NCI-H2196 treated with DMSO at 0.1 percent for 48 hours (cell line): Measurements from ENCODE around the gene NUP58.
"Not testable (repeated sequence)": the region's sequence is repeated elsewhere in the genome, so short reads cannot be mapped to it uniquely, and the experiment has no call there.

Source experiments
- DNase-seq: peaks from one replicate; lab custom pipeline; 2025; ENCODE audit not compliant: unreplicated experiment; lab: John Stamatoyannopoulos, UW

Gene NUP58

GRCh38 chr13:25300861-25301346 is 521 bp upstream of the NUP58 start:
- no peak for DNase-seq

DNA sequence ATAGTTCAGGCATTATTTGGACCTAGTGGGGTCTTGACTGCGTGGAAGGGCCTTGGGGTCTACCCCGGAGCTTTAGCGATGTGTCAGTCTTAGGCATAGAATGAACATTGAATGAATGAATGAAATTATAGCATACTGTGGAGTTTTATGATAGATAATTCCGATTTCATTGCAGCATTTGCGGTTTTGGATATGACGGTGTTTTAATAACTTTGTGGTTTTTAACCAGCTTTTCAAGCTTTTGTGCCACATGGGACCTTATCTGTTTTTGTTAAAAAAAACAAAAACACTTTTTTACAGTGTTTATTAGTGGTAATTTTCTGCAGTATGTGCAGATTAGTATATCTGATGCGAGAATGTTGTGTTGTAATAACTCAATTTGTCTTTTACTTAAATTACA is 696 bp downstream of the NUP58 start:
- DNase-seq, result no peak

- DNase-seq, result no peak
Observed at GRCh38 chr13:25306671-25307464, 5.4 kb downstream of the NUP58 start.

GRCh38 chr13:25310891-25311290 is 9.5 kb downstream of the NUP58 start:
- DNase-seq, result no peak

GRCh38 chr13:25318946-25319345 is 17.5 kb downstream of the NUP58 start:
- DNase-seq, result not testable (repeated sequence)

- no peak for DNase-seq
Observed at GRCh38 chr13:25319771-25320170, 18.3 kb downstream of the NUP58 start.

DNA sequence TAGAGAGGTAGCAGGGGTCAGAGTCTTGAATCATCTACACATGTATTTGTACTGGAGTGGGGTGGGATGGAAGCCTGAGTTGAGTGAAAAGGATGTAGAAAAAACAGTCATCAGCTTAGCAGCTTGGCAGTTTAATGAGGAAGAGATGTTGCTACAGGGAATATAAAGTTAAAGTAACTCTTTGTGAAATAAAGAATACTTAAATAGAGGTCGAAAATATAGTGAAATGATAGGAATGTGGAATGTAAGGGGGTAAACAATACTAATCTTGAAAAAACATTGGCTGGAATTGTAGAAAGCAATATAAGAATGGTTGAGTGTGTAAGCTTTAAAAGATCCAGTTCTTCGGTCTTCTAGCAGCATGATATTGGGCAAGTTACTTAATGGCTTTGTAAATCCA is 22.7 kb downstream of the NUP58 start:
- no peak for DNase-seq

- DNase-seq, result no peak
Observed at GRCh38 chr13:25329706-25330105, 28.3 kb downstream of the NUP58 start.

- no peak for DNase-seq
Observed at GRCh38 chr13:25330541-25330940, 29.1 kb downstream of the NUP58 start.

GRCh38 chr13:25335856-25336255 is 34.4 kb downstream of the NUP58 start:
- DNase-seq, result no peak

- no peak for DNase-seq
Observed at GRCh38 chr13:25345576-25345975, 44.2 kb downstream of the NUP58 start.

DNA sequence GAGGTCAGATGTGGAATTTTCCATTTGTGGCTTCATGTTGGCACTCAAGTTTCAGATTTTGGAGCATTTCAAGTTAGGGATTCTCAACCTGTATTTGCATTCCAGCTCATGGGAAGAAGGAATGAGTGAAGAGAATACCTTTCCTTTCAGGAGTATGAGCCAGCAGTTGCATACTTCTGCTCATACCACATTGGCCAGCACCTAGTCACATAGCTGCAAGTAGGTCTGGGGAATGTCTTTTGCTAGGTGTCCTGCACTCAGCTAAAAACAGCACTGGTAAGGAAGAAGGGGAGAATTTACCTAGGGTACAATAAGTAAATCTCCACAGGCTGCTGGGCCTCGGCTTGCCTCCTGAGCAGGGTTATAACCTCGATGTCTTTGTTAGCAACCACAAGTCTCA is 45.7 kb downstream of the NUP58 start:
- no peak for DNase-seq

GRCh38 chr13:25351404-25351803 is 50.0 kb downstream of the NUP58 start:
- DNase-seq, result no peak

DNA sequence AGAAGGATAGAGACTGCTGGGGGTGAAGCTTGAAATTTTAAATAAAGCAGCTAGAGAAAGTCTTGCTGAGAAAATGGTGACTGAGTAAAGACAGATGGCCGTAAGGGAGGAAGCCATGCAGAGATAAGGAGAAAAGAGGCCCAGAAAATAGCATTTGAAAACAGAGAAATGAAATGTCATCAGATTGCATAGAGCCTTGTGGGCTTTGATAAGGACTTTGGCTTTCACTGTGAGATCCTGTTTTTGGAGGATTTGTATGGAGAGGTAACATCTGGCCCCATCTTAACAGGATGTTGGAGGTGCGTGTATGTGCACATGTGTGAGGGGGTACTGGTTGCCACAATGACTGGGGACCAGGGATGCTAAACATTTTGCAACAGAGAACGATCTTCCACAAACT is 50.8 kb downstream of the NUP58 start:
- DNase-seq, result no peak

DNA sequence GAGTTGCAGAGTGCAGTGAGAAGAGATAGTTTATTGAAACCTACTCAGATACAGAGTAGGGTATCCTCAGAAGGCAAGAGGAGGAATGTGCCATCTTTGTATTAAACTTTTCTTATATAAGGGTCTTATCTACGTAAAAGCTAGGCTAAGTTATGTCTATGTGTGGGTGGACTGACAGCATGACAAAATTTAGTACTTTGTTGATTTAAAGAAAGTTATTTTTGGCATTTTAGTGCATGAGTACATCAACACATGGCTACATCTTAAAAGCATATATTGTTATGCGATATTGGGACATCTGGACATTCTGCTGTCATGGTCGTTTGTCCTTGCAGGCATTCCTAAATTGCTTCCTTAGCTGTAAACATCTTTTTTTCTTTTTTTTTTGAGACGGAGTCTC is 51.4 kb downstream of the NUP58 start:
- DNase-seq, result no peak

DNA sequence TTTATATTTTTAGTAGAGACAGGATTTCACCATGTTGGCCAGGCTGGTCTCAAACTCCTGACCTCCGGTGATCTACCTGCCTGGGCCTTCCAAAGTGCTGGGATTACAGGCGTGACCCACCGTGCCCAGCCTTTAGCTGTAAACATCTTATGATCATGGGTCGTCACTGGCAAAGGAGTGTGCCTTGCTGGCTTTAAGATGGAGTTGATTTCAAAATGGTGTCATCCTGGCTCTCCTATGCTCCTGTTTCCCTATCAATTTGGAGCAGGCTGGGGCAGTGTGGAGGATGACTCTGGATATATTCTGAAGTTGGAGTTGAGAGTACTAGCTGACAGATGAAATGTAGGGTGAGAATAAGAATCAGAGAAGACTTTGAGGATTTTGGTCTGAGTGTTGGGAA is 51.9 kb downstream of the NUP58 start:
- DNase-seq, result no peak

DNA sequence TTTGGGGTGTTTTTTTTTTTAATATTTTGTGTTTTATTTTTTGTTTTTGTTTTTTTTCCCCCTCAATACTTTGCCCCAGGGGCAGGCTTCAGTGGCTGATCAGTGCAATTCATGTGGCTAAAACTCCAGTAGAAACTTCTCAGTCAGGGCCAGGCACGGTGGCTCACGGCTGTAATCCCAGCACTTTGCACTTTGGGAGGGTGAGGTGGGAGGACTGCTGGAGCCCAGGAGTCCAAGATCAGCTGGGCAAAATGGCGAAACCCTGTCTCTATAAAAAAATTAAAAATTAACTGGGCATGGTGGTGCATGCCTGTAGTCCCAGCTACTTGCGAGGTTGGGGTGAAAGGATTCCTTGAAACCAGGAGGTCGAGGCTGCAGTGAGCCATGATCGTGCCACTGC is 53.0 kb downstream of the NUP58 start:
- DNase-seq, result no peak

- not testable (repeated sequence) for DNase-seq
Observed at GRCh38 chr13:25360443-25360842, 59.0 kb downstream of the NUP58 start.

DNA sequence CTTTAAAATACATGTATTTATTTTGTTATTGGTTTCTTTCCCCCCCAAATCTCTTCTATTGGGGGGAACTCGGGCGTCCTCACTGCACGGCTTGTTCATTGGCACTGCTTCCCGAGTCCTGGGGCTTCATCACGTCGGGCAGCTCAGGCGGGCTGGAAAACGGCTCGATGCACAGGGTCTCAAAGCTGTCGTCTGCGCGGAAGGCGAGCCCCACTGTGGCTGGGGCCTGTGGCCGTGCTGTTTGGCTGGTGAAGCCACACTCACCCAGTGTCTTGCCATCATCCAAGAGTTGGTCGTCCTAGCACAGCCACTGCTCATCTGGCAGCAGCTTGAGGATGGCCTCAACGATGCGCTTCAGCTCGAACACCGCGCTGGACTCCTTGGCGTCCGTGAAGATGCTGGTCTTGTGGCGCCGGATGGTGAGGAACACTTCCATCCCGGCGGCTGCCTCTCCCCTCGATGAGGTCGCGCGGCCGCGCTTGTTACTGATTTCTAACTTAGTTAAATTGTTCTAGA is 64.4 kb downstream of the NUP58 start:
- DNase-seq, result no peak

DNA sequence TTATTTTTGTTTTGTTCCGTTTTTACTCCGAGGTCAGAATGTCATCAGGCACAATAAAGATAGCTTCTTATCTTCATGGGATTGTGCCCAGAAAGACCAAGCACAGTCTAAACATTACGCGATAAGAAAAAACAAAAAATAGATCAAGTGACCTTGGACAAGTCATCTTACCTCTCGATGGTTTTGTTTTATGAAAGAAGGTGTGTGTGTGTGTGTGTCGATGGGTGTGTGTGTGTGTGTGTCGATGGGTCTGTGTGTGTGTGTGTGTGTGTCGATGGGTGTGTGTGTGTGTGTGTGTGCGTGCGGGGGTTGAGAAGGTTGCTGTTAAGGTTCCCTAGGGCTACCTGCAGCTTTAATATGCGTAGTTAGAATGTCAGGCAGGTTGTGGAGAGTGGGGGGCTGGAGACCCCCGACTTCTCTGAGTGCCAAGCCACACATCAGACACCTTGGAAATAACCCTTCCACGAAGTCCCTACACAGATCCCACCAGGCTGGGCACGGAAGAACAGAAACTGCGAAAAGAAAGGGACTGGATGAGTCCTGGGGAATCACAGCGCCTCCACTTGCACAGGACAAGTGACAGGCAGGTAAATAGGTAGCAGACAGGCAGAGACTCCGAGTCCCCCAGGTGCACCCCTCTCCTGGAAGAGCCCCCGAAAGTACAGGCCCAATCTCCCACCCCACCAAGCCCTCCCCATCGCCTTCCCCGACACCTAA is 69.9 kb downstream of the NUP58 start:
- no peak for DNase-seq

- no peak for DNase-seq
Observed at GRCh38 chr13:25371875-25372283, 70.5 kb downstream of the NUP58 start, which contains the start of gene ATP8A2. Gene ATP8A2 (plus strand): TSS chr13:25371974. CDS start chr13:25372213, 239 bp downstream.
